ENCODE results near the gene PLCZ1.

GRCh38 chr12:18684430-18684829, 53.4 kb downstream of the PLCZ1 start:
- TF ChIP-seq POLR2A (IDR thresholded peaks at IDR 0.05) (no peak), CTCF (IDR thresholded peaks at IDR 0.05) (no peak)

All from Peyer's patch (tissue), 4 donors.